Vagina (tissue), 2 donors: ENCODE measurements around the gene CD93. TPM values are rescaled to one million over a fixed set of nuclear protein-coding genes. Genes with fewer than 3 reads are reported as not detected.

ENCODE experiments used
- DNase-seq, 2 donors: peaks; one replicate each; pipeline ENCODE4 v3.0.0-alpha.2; 2017; ENCODE audit errors: extremely low spot score in 2 of 2
- H3K27ac ChIP-seq: fragments of 200-600 bp; sonication (generic); one replicate; pipeline ENCODE4 v1.5.1; 2019
- H3K27me3 ChIP-seq: fragments of 200-600 bp; sonication (generic); one replicate; pipeline ENCODE4 v1.5.1; 2019
- H3K36me3 ChIP-seq, 2 donors: fragments of 200-600 bp; sonication (generic); one replicate each; pipeline ENCODE4 v1.5.1; 2017 to 2019
- H3K4me1 ChIP-seq: fragments of 200-600 bp; sonication (generic); one replicate; pipeline ENCODE4 v1.5.1; 2019
- H3K4me3 ChIP-seq, 2 donors: fragments of 200-600 bp; sonication (generic); 1 replicate in 1 of 2; 2 replicates in 1 of 2; pipeline ENCODE4 v1.5.1; 2016 to 2019
- H3K9me3 ChIP-seq: fragments of 200-600 bp; sonication (generic); one replicate; pipeline ENCODE4 v1.5.1; 2019
- CTCF ChIP-seq, 3 experiments: fragments of 450-650 bp in 2 of 3; fragments of 200-600 bp in 1 of 3; sonication (generic) in 1 of 3; IDR thresholded peaks; one replicate each; pipeline ENCODE4 v1.5.1; 2017 to 2019; ENCODE audit warnings: antibody characterized with exemption in 3 of 3, mild to moderate bottlenecking in 2 of 3, moderate library complexity in 2 of 3
- POLR2A ChIP-seq, 2 donors: fragments of 450-650 bp; IDR thresholded peaks; one replicate each; pipeline ENCODE4 v1.6.1; 2017; ENCODE audit warnings: antibody characterized with exemption in 2 of 2, mild to moderate bottlenecking in 2 of 2, moderate library complexity in 2 of 2
- POLR2AphosphoS5 ChIP-seq, 2 donors: sonication (generic); formaldehyde crosslinking; IDR thresholded peaks; one replicate each; pipeline ENCODE4 v1.9.0; 2017; ENCODE audit warnings: antibody characterized with exemption in 2 of 2, mild to moderate bottlenecking in 2 of 2, low read depth in 1 of 2; ENCODE audit not compliant: insufficient read depth in 1 of 2
- intact Hi-C: fragments of 100-400 bp; cut with DNase I; formaldehyde crosslinking; loops from one replicate; pipeline ENCODE4 v1.15.1; 2023
- total RNA-seq: library from RNA; depleted of rRNA; stranded (reverse); fragments of >200 nt; gene quantifications from one replicate; pipeline ENCODE4 v1.2.3, GENCODE V29; 2016

CD93 gene
- total RNA-seq, 1 donor from 2014 or later, result 45.4 TPM

- no peaks in the 10 kb centered on the region for H3K9me3 ChIP-seq
- intact Hi-C loops, result no loop called here
- DNase-seq, result no peak
- no peak for TF ChIP-seq POLR2A (IDR thresholded peaks at IDR 0.05)
- TF ChIP-seq CTCF (IDR thresholded peaks at IDR 0.05), result no peak
- no peak for TF ChIP-seq POLR2AphosphoS5 (IDR thresholded peaks at IDR 0.05; ENCODE audit: insufficient read depth in 1 of 2, low read depth in 1 of 2)
- no peaks in the 10 kb centered on the region for H3K27me3 ChIP-seq
- no peak overlapping the region for H3K4me3 ChIP-seq
- no peak overlapping the region for H3K27ac ChIP-seq
- peaks cover 14% of the 10 kb centered on the region for H3K4me1 ChIP-seq
- no peaks in the 10 kb centered on the region for H3K36me3 ChIP-seq
Measured at GRCh38 chr20:23127506-23128279, 41.6 kb upstream of the CD93 start.

GRCh38 chr20:23126281-23127061 lies 40.3 kb upstream of the CD93 start:
- no peaks in the 10 kb centered on the region for H3K9me3 ChIP-seq
- H3K4me3 ChIP-seq, result no peak overlapping the region
- no peaks in the 10 kb centered on the region for H3K36me3 ChIP-seq
- TF ChIP-seq CTCF (IDR thresholded peaks at IDR 0.05) (no peak), POLR2AphosphoS5 (IDR thresholded peaks at IDR 0.05; ENCODE audit: insufficient read depth in 1 of 2, low read depth in 1 of 2) (no peak), POLR2A (IDR thresholded peaks at IDR 0.05) (no peak)
- intact Hi-C loops, result no loop called here
- no peak for DNase-seq
- no peaks in the 10 kb centered on the region for H3K27me3 ChIP-seq
- H3K4me1 ChIP-seq, result peaks cover 14% of the 10 kb centered on the region
- H3K27ac ChIP-seq, result no peak overlapping the region

- H3K9me3 ChIP-seq, result no peaks in the 10 kb centered on the region
- no peak for DNase-seq
- intact Hi-C loops, result no loop called here
- no peaks in the 10 kb centered on the region for H3K36me3 ChIP-seq
- peaks cover 17% of the 10 kb centered on the region for H3K4me1 ChIP-seq
- TF ChIP-seq POLR2A (IDR thresholded peaks at IDR 0.05) (no peak), CTCF (IDR thresholded peaks at IDR 0.05) (no peak), POLR2AphosphoS5 (IDR thresholded peaks at IDR 0.05; ENCODE audit: insufficient read depth in 1 of 2, low read depth in 1 of 2) (no peak)
- H3K27me3 ChIP-seq, result no peaks in the 10 kb centered on the region
- H3K27ac ChIP-seq, result no peak overlapping the region
- H3K4me3 ChIP-seq, result no peak overlapping the region
Measured at GRCh38 chr20:23125625-23126191, 39.6 kb upstream of the CD93 start.

GRCh38 chr20:23125159-23125558 lies 39.0 kb upstream of the CD93 start:
- H3K4me1 ChIP-seq, result peaks cover 22% of the 10 kb centered on the region
- intact Hi-C loops, result no loop called here

More at GRCh38 chr20:23125159-23125558, 39.0 kb upstream of the CD93 start:
- DNase-seq, result no peak
- Histone ChIP-seq H3K27ac (no peak overlapping the region), H3K9me3 (no peaks in the 10 kb centered on the region), H3K36me3 (no peaks in the 10 kb centered on the region), H3K27me3 (no peaks in the 10 kb centered on the region), H3K4me3 (no peak overlapping the region)
- no peak for TF ChIP-seq POLR2A (IDR thresholded peaks at IDR 0.05)
- no peak for TF ChIP-seq POLR2AphosphoS5 (IDR thresholded peaks at IDR 0.05; ENCODE audit: insufficient read depth in 1 of 2, low read depth in 1 of 2)
- TF ChIP-seq CTCF (IDR thresholded peaks at IDR 0.05), result no peak
